Activated T-helper 17 cell treated with anti-CD3 and anti-CD28 coated beads, Interleukin-2, amount 50 U/mL, for 72 hours (primary cell): ENCODE measurements around the gene PPM1L. TPM values are rescaled to one million over a fixed set of nuclear protein-coding genes. Genes with fewer than 3 reads are reported as not detected.
"Not testable (repeated sequence)": the region's sequence is repeated elsewhere in the genome, so short reads cannot be mapped to it uniquely, and the experiment has no call there.

ENCODE experiments used
- ATAC-seq: fragments of 150-1000 bp; cut with Tn5 transposase; replicated peaks from 2 replicates; pipeline ENCODE4 v1.10.0; 2021; ENCODE audit warnings: mild to moderate bottlenecking, moderate library complexity
- H3K27ac Mint-ChIP-seq: one replicate; pipeline ENCODE4 v1.8.0; 2022; ENCODE audit warnings: mixed read lengths
- H3K27me3 Mint-ChIP-seq: one replicate; pipeline ENCODE4 v1.8.0; 2022; ENCODE audit warnings: mixed read lengths
- H3K36me3 Mint-ChIP-seq: one replicate; pipeline ENCODE4 v1.8.0; 2022; ENCODE audit warnings: low read depth, mild to moderate bottlenecking, mixed read lengths
- H3K4me1 Mint-ChIP-seq: one replicate; pipeline ENCODE4 v1.8.0; 2022; ENCODE audit warnings: mixed read lengths
- H3K4me3 Mint-ChIP-seq: one replicate; pipeline ENCODE4 v1.8.0; 2022; ENCODE audit warnings: mild to moderate bottlenecking, mixed read lengths
- H3K9me3 Mint-ChIP-seq: one replicate; pipeline ENCODE4 v1.8.0; 2022; ENCODE audit warnings: mixed read lengths
- total RNA-seq, 2 donors: library from RNA; stranded (reverse); gene quantifications; one replicate each; pipeline ENCODE4 v1.2.3, GENCODE V29; 2022

The PPM1L gene
- 1 to 10 TPM; 2.1 to 3.1 TPM for total RNA-seq

- no peaks in the 10 kb centered on the region for H3K9me3 Mint-ChIP-seq
- H3K27me3 Mint-ChIP-seq: peaks cover 4% of the 10 kb centered on the region
- ATAC-seq: peak; percentile 51
- H3K36me3 Mint-ChIP-seq: no peaks in the 10 kb centered on the region
- H3K27ac Mint-ChIP-seq: peak within 1 kb of the TSS; percentile 90
- H3K4me1 Mint-ChIP-seq: peaks cover 12% of the 10 kb centered on the region
- peak within 1 kb of the TSS; percentile 95 for H3K4me3 Mint-ChIP-seq
These were observed at the start of gene PPM1L for GRCh38 chr3:160755776-160756304. Gene PPM1L (plus strand): TSS chr3:160756231.

GRCh38 chr3:160707187-160707794 is 48.7 kb upstream of the PPM1L start:
- H3K27ac Mint-ChIP-seq: no peak overlapping the region
- H3K4me1 Mint-ChIP-seq: no peaks in the 10 kb centered on the region
- H3K9me3 Mint-ChIP-seq: no peaks in the 10 kb centered on the region
- H3K27me3 Mint-ChIP-seq: peaks cover 39% of the 10 kb centered on the region
- H3K4me3 Mint-ChIP-seq: no peak overlapping the region
- no peaks in the 10 kb centered on the region for H3K36me3 Mint-ChIP-seq
- peak; percentile 56 for ATAC-seq

- no peak for ATAC-seq
- H3K27me3 Mint-ChIP-seq: peaks cover 44% of the 10 kb centered on the region
- H3K9me3 Mint-ChIP-seq: no peaks in the 10 kb centered on the region
- H3K4me3 Mint-ChIP-seq: no peak overlapping the region
- H3K27ac Mint-ChIP-seq: no peak overlapping the region
- H3K4me1 Mint-ChIP-seq: no peaks in the 10 kb centered on the region
- no peaks in the 10 kb centered on the region for H3K36me3 Mint-ChIP-seq
These were observed 46.4 kb upstream of the PPM1L start for GRCh38 chr3:160709477-160710182.

GRCh38 chr3:160713144-160713543 is 42.9 kb upstream of the PPM1L start:
- not testable (repeated sequence) for H3K36me3 Mint-ChIP-seq, ATAC-seq, H3K4me3 Mint-ChIP-seq, H3K9me3 Mint-ChIP-seq, H3K4me1 Mint-ChIP-seq, H3K27ac Mint-ChIP-seq
- H3K27me3 Mint-ChIP-seq: peaks cover 24% of the 10 kb centered on the region

- no peak overlapping the region for H3K27ac Mint-ChIP-seq
- no peaks in the 10 kb centered on the region for H3K4me1 Mint-ChIP-seq
- H3K27me3 Mint-ChIP-seq: peaks cover 20% of the 10 kb centered on the region
- no peak for ATAC-seq
- H3K36me3 Mint-ChIP-seq: no peaks in the 10 kb centered on the region
- no peaks in the 10 kb centered on the region for H3K9me3 Mint-ChIP-seq
- no peak overlapping the region for H3K4me3 Mint-ChIP-seq
These were observed 36.3 kb upstream of the PPM1L start for GRCh38 chr3:160719710-160720109.

- ATAC-seq: no peak
- no peak overlapping the region for H3K27ac Mint-ChIP-seq
- no peaks in the 10 kb centered on the region for H3K9me3 Mint-ChIP-seq
- H3K27me3 Mint-ChIP-seq: peaks cover 19% of the 10 kb centered on the region
- no peaks in the 10 kb centered on the region for H3K4me1 Mint-ChIP-seq
- no peak overlapping the region for H3K4me3 Mint-ChIP-seq
- no peaks in the 10 kb centered on the region for H3K36me3 Mint-ChIP-seq
These were observed 35.8 kb upstream of the PPM1L start for GRCh38 chr3:160720123-160720746.

- no peak for ATAC-seq
- H3K4me1 Mint-ChIP-seq: no peaks in the 10 kb centered on the region
- H3K36me3 Mint-ChIP-seq: no peaks in the 10 kb centered on the region
- H3K9me3 Mint-ChIP-seq: no peaks in the 10 kb centered on the region
- H3K4me3 Mint-ChIP-seq: no peak overlapping the region
- H3K27me3 Mint-ChIP-seq: peaks cover 17% of the 10 kb centered on the region
- H3K27ac Mint-ChIP-seq: no peak overlapping the region
These were observed 33.7 kb upstream of the PPM1L start for GRCh38 chr3:160722331-160722730.

GRCh38 chr3:160725338-160725737 is 30.7 kb upstream of the PPM1L start:
- no peak overlapping the region for H3K4me3 Mint-ChIP-seq

GRCh38 chr3:160735826-160736225 is 20.2 kb upstream of the PPM1L start:
- Mint-ChIP-seq H3K4me3 (no peak overlapping the region), H3K36me3 (no peaks in the 10 kb centered on the region), H3K27me3 (peaks cover 14% of the 10 kb centered on the region), H3K27ac (no peak overlapping the region), H3K9me3 (no peaks in the 10 kb centered on the region), H3K4me1 (no peaks in the 10 kb centered on the region)
- no peak for ATAC-seq

More at GRCh38 chr3:160725338-160725737, 30.7 kb upstream of the PPM1L start:
- ATAC-seq: no peak
- no peaks in the 10 kb centered on the region for H3K9me3 Mint-ChIP-seq
- peaks cover 17% of the 10 kb centered on the region for H3K27me3 Mint-ChIP-seq
- H3K4me1 Mint-ChIP-seq: no peaks in the 10 kb centered on the region
- H3K36me3 Mint-ChIP-seq: no peaks in the 10 kb centered on the region
- no peak overlapping the region for H3K27ac Mint-ChIP-seq

GRCh38 chr3:160738048-160738447 is 18.0 kb upstream of the PPM1L start:
- Mint-ChIP-seq H3K9me3 (no peaks in the 10 kb centered on the region), H3K36me3 (no peaks in the 10 kb centered on the region), H3K4me1 (no peaks in the 10 kb centered on the region), H3K27me3 (peaks cover 17% of the 10 kb centered on the region), H3K4me3 (no peak overlapping the region), H3K27ac (no peak overlapping the region)
- ATAC-seq: no peak

- no peaks in the 10 kb centered on the region for H3K9me3 Mint-ChIP-seq
- no peak for ATAC-seq
- H3K4me1 Mint-ChIP-seq: no peaks in the 10 kb centered on the region
- peaks cover 27% of the 10 kb centered on the region for H3K27me3 Mint-ChIP-seq
- no peak overlapping the region for H3K4me3 Mint-ChIP-seq
- no peaks in the 10 kb centered on the region for H3K36me3 Mint-ChIP-seq
- no peak overlapping the region for H3K27ac Mint-ChIP-seq
These were observed 17.0 kb upstream of the PPM1L start for GRCh38 chr3:160739079-160739478.

GRCh38 chr3:160746976-160747375 is 9.1 kb upstream of the PPM1L start:
- Mint-ChIP-seq H3K9me3 (no peaks in the 10 kb centered on the region), H3K4me3 (no peak overlapping the region), H3K36me3 (no peaks in the 10 kb centered on the region), H3K27me3 (peaks cover 22% of the 10 kb centered on the region), H3K27ac (no peak overlapping the region), H3K4me1 (no peaks in the 10 kb centered on the region)
- ATAC-seq: no peak

- H3K27ac Mint-ChIP-seq: no peak overlapping the region
- H3K36me3 Mint-ChIP-seq: no peaks in the 10 kb centered on the region
- peaks cover 22% of the 10 kb centered on the region for H3K27me3 Mint-ChIP-seq
- no peak for ATAC-seq
- H3K9me3 Mint-ChIP-seq: no peaks in the 10 kb centered on the region
- no peaks in the 10 kb centered on the region for H3K4me1 Mint-ChIP-seq
- H3K4me3 Mint-ChIP-seq: no peak overlapping the region
These were observed 8.6 kb upstream of the PPM1L start for GRCh38 chr3:160747422-160747821.

- ATAC-seq: no peak
- Mint-ChIP-seq H3K36me3 (no peaks in the 10 kb centered on the region), H3K4me3 (no peak overlapping the region), H3K27ac (no peak overlapping the region), H3K9me3 (no peaks in the 10 kb centered on the region), H3K4me1 (no peaks in the 10 kb centered on the region), H3K27me3 (peaks cover 17% of the 10 kb centered on the region)
These were observed 7.8 kb upstream of the PPM1L start for GRCh38 chr3:160748231-160748630.

- H3K4me1 Mint-ChIP-seq: no peaks in the 10 kb centered on the region
- no peak overlapping the region for H3K27ac Mint-ChIP-seq
- H3K4me3 Mint-ChIP-seq: no peak overlapping the region
- no peaks in the 10 kb centered on the region for H3K9me3 Mint-ChIP-seq
- H3K27me3 Mint-ChIP-seq: peaks cover 12% of the 10 kb centered on the region
- ATAC-seq: no peak
- no peaks in the 10 kb centered on the region for H3K36me3 Mint-ChIP-seq
These were observed 7.2 kb upstream of the PPM1L start for GRCh38 chr3:160748787-160749186.
